GM21528 (cell line): ENCODE measurements around the gene PRAMEF13.
"Not testable (repeated sequence)": the region's sequence is repeated elsewhere in the genome, so short reads cannot be mapped to it uniquely, and the experiment has no call there.

Experiments
- ATAC-seq: cut with Tn5 transposase; IDR thresholded peaks from one replicate; pipeline ENCODE4 v1.9.1; 2021; ENCODE audit warnings: mild to moderate bottlenecking, moderate library complexity; ENCODE audit not compliant: unreplicated experiment, low FRiP score

Gene PRAMEF13

GRCh38 chr1:13201309-13201708 lies at the start of gene PRAMEF13:
Gene PRAMEF13 (minus strand): TSS chr1:13201409. CDS start chr1:13199589, 1,820 bp downstream.
- ATAC-seq, result not testable (repeated sequence)

GRCh38 chr1:13247122-13247521 lies 45.9 kb upstream of the PRAMEF13 start:
- ATAC-seq, result not testable (repeated sequence)

- not testable (repeated sequence) for ATAC-seq
These were observed 45.3 kb upstream of the PRAMEF13 start for GRCh38 chr1:13246554-13246871.

- not testable (repeated sequence) for ATAC-seq
These were observed 44.8 kb upstream of the PRAMEF13 start for GRCh38 chr1:13245841-13246553.

- ATAC-seq, result not testable (repeated sequence)
These were observed 42.5 kb upstream of the PRAMEF13 start for GRCh38 chr1:13243536-13244263.

GRCh38 chr1:13239633-13240032 lies 38.4 kb upstream of the PRAMEF13 start:
- ATAC-seq, result not testable (repeated sequence)

GRCh38 chr1:13237572-13237971 lies 36.4 kb upstream of the PRAMEF13 start:
- not testable (repeated sequence) for ATAC-seq

GRCh38 chr1:13234057-13234456 lies 32.8 kb upstream of the PRAMEF13 start:
- not testable (repeated sequence) for ATAC-seq

GRCh38 chr1:13232056-13232455 lies 30.8 kb upstream of the PRAMEF13 start:
- not testable (repeated sequence) for ATAC-seq

- ATAC-seq, result not testable (repeated sequence)
These were observed 30.0 kb upstream of the PRAMEF13 start for GRCh38 chr1:13231061-13231750.

GRCh38 chr1:13230601-13231000 lies 29.4 kb upstream of the PRAMEF13 start:
- not testable (repeated sequence) for ATAC-seq

GRCh38 chr1:13230096-13230495 lies 28.9 kb upstream of the PRAMEF13 start:
- ATAC-seq, result not testable (repeated sequence)

- ATAC-seq, result no peak
These were observed 27.2 kb upstream of the PRAMEF13 start for GRCh38 chr1:13228343-13228781.

- ATAC-seq, result not testable (repeated sequence)
These were observed 26.3 kb upstream of the PRAMEF13 start for GRCh38 chr1:13227271-13228055.

GRCh38 chr1:13225675-13226204 lies 24.5 kb upstream of the PRAMEF13 start, which contains the start of gene PRAMEF18:
Gene PRAMEF18 (minus strand): TSS chr1:13226154. CDS start chr1:13226106, 48 bp downstream.
- not testable (repeated sequence) for ATAC-seq

GRCh38 chr1:13224480-13225060 lies 23.4 kb upstream of the PRAMEF13 start:
- no peak for ATAC-seq

GRCh38 chr1:13222788-13223187 lies 21.6 kb upstream of the PRAMEF13 start:
- ATAC-seq, result not testable (repeated sequence)

GRCh38 chr1:13219203-13219602 lies 18.0 kb upstream of the PRAMEF13 start:
- not testable (repeated sequence) for ATAC-seq

- not testable (repeated sequence) for ATAC-seq
These were observed 15.4 kb upstream of the PRAMEF13 start for GRCh38 chr1:13216619-13217018.
